Measurements from ENCODE around the gene PTPRT.

GRCh38 chr20:43102394-43102793, 87.3 kb downstream of the PTPRT start:
- TF ChIP-seq MAX (IDR thresholded peaks at IDR 0.05; ENCODE audit: low read depth) (no peak), POLR2AphosphoS5 (IDR thresholded peaks at IDR 0.05; ENCODE audit: low read depth, low read length) (no peak), CHD2 (IDR thresholded peaks at IDR 0.05; ENCODE audit: low read length, partially characterized antibody) (no peak), CTCF (IDR thresholded peaks at IDR 0.05) (no peak), FOXM1 (IDR thresholded peaks at IDR 0.05; ENCODE audit: low read depth) (no peak), PBX3 (IDR thresholded peaks at IDR 0.05) (no peak), TAF1 (IDR thresholded peaks at IDR 0.05; ENCODE audit: borderline replicate concordance, low read depth, low read length) (no peak), YY1 (IDR thresholded peaks at IDR 0.05; ENCODE audit: low read depth) (no peak)

Measured in SK-N-SH (cell line).